SK-N-SH treated with all-trans-retinoic acid at 6 μM for 48 hours (cell line): ENCODE measurements around the gene RBMS3.

Experiments used
- ARNTL ChIP-seq: fragments of 450-650 bp; formaldehyde crosslinking; IDR thresholded peaks from 2 replicates; pipeline ENCODE4 v1.5.0; 2020; ENCODE audit warnings: low read depth, mild to moderate bottlenecking, moderate library complexity, borderline replicate concordance
- BACH2 ChIP-seq: fragments of 250-450 bp; sonication (Bioruptor Pico); IDR thresholded peaks from 2 replicates; pipeline ENCODE4 v1.9.0; 2021; ENCODE audit warnings: mild to moderate bottlenecking, borderline replicate concordance
- CSDC2 ChIP-seq: fragments of 250-450 bp; sonication (Bioruptor Pico); IDR thresholded peaks from 2 replicates; pipeline ENCODE4 v1.5.0; 2020; ENCODE audit warnings: mild to moderate bottlenecking, moderate library complexity
- ISL1 ChIP-seq: fragments of 250-450 bp; sonication (Bioruptor Pico); IDR thresholded peaks from 2 replicates; pipeline ENCODE4 v2.1.2; 2022; ENCODE audit warnings: mild to moderate bottlenecking, moderate library complexity
- OSR1 ChIP-seq: fragments of 250-450 bp; sonication (Bioruptor Pico); IDR thresholded peaks from 2 replicates; pipeline ENCODE4 v1.8.0; 2022; ENCODE audit warnings: moderate library complexity, mild to moderate bottlenecking, inconsistent platforms
- PPARA ChIP-seq: fragments of 250-450 bp; sonication (Bioruptor Pico); IDR thresholded peaks from 2 replicates; pipeline ENCODE4 v1.5.0; 2020; ENCODE audit warnings: mild to moderate bottlenecking, borderline replicate concordance
- RARB ChIP-seq: fragments of 250-450 bp; sonication (Bioruptor Pico); IDR thresholded peaks from 2 replicates; pipeline ENCODE4 v1.8.0; 2021; ENCODE audit warnings: mild to moderate bottlenecking, moderate library complexity
- ZFP30 ChIP-seq: fragments of 450-650 bp; formaldehyde crosslinking; IDR thresholded peaks from 2 replicates; pipeline ENCODE4 v1.5.0; 2022; ENCODE audit warnings: mild to moderate bottlenecking, moderate library complexity
- TF ChIP-seq, protein P1 (sequence below): fragments of 250-450 bp; sonication (Bioruptor Pico); IDR thresholded peaks from 2 replicates; pipeline ENCODE4 v1.8.0; 2021; ENCODE audit warnings: low read depth, mild to moderate bottlenecking, moderate library complexity, borderline replicate concordance
- TF ChIP-seq, protein P2 (sequence below): fragments of 250-450 bp; sonication (Bioruptor Pico); IDR thresholded peaks from 2 replicates; pipeline ENCODE4 v1.8.0; 2020; ENCODE audit warnings: mild to moderate bottlenecking, moderate library complexity, borderline replicate concordance
- TF ChIP-seq, protein P3 (sequence below): fragments of 250-450 bp; sonication (Bioruptor Pico); IDR thresholded peaks from 2 replicates; pipeline ENCODE4 v1.5.1; 2020; ENCODE audit warnings: low read depth, mild to moderate bottlenecking, moderate library complexity

DNA sequence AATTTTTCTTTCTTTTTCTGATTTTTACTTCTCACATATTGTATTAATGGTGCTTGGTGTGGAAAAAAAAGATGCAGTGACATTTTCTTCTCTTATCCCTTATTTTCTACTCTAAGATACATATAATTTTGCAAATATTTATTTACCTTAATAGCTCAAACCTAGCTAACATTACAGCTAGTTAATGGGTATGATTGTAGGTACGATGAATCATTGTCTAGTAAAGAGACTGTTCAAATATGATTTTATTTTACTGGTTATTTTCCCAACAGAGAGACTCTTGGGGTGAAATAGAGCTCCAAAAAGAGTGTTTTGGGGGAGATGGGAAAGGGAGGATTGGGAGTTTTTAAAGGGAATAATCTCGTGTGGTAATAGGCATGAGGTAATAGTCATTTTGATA lies 206.0 kb downstream of the RBMS3 start:
- no peak for TF ChIP-seq RARB
- TF ChIP-seq OSR1 (CRISPR knock-in tag): no peak
- no peak for TF ChIP-seq ZFP30
- TF ChIP-seq, protein P1, sequence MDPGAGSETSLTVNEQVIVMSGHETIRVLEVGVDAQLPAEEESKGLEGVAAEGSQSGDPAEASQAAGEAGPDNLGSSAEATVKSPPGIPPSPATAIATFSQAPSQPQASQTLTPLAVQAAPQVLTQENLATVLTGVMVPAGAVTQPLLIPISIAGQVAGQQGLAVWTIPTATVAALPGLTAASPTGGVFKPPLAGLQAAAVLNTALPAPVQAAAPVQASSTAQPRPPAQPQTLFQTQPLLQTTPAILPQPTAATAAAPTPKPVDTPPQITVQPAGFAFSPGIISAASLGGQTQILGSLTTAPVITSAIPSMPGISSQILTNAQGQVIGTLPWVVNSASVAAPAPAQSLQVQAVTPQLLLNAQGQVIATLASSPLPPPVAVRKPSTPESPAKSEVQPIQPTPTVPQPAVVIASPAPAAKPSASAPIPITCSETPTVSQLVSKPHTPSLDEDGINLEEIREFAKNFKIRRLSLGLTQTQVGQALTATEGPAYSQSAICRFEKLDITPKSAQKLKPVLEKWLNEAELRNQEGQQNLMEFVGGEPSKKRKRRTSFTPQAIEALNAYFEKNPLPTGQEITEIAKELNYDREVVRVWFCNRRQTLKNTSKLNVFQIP (CRISPR knock-in tag): no peak
- TF ChIP-seq, protein P2, sequence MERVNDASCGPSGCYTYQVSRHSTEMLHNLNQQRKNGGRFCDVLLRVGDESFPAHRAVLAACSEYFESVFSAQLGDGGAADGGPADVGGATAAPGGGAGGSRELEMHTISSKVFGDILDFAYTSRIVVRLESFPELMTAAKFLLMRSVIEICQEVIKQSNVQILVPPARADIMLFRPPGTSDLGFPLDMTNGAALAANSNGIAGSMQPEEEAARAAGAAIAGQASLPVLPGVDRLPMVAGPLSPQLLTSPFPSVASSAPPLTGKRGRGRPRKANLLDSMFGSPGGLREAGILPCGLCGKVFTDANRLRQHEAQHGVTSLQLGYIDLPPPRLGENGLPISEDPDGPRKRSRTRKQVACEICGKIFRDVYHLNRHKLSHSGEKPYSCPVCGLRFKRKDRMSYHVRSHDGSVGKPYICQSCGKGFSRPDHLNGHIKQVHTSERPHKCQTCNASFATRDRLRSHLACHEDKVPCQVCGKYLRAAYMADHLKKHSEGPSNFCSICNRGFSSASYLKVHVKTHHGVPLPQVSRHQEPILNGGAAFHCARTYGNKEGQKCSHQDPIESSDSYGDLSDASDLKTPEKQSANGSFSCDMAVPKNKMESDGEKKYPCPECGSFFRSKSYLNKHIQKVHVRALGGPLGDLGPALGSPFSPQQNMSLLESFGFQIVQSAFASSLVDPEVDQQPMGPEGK: no peak
- TF ChIP-seq CSDC2 (CRISPR knock-in tag): no peak
- no peak for TF ChIP-seq PPARA
- TF ChIP-seq, protein P3, sequence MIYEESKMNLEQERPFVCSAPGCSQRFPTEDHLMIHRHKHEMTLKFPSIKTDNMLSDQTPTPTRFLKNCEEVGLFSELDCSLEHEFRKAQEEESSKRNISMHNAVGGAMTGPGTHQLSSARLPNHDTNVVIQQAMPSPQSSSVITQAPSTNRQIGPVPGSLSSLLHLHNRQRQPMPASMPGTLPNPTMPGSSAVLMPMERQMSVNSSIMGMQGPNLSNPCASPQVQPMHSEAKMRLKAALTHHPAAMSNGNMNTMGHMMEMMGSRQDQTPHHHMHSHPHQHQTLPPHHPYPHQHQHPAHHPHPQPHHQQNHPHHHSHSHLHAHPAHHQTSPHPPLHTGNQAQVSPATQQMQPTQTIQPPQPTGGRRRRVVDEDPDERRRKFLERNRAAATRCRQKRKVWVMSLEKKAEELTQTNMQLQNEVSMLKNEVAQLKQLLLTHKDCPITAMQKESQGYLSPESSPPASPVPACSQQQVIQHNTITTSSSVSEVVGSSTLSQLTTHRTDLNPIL (CRISPR knock-in tag): no peak
- no peak for TF ChIP-seq ARNTL (CRISPR knock-in tag)
- TF ChIP-seq BACH2 (CRISPR knock-in tag): no peak
- TF ChIP-seq ISL1 (CRISPR knock-in tag): no peak
